Heart left ventricle (tissue), 13 donors: ENCODE results near the gene ZC3H18.

Source experiments
- POLR2A ChIP-seq, 2 donors: fragments of 450-650 bp; IDR thresholded peaks; one replicate each; pipeline ENCODE4 v1.6.1; 2017; ENCODE audit warnings: antibody characterized with exemption in 2 of 2, mild to moderate bottlenecking in 2 of 2, moderate library complexity in 2 of 2
- TF ChIP-seq, protein P1 (sequence below), 12 donors: fragments of 200-600 bp; sonication (generic) in 4 of 12; IDR thresholded peaks; one replicate each; pipeline versions ENCODE4 v1.5.0 to v1.8.0; 2018 to 2022; ENCODE audit warnings: antibody characterized with exemption in 12 of 12, mild to moderate bottlenecking in 5 of 12
- donor health status: ischemic (EF 13 %, LVEDD 7.1; RV severe dilation, severe dysfunction).
- donor health status: DM: no; HTN: yes; CAD: no.
- donor health status: DM: no; HTN: no; CAD: no.
- donor health status: ischemic (EF 25% LVEDD 6.9; RV normal size, moderate dysfunction).
- donor health status: ischemic (EF 25% LVEDD 5.7; RV mildly dilated, moderate dysfunction).
- donor health status: ischemic (EF 35%, LVEDD 5.7; RV mildly dilated, moderate dysfunction).
- donor health status: nonischemic (EF 11% LVEDD 7.7; RV severe dilation, severe dysfunction).
- donor health status: DM: yes; HTN: yes; CAD: no.
- donor health status: PGD.
- donor health status: ischemic (EF 29% LVEDD 5.4; RV normal size, mild dysfunction).
- donor health status: nonischemic (EF 23%, LVEDD 6.1; RV moderate dilation, normal function).

- TF ChIP-seq, protein P1, sequence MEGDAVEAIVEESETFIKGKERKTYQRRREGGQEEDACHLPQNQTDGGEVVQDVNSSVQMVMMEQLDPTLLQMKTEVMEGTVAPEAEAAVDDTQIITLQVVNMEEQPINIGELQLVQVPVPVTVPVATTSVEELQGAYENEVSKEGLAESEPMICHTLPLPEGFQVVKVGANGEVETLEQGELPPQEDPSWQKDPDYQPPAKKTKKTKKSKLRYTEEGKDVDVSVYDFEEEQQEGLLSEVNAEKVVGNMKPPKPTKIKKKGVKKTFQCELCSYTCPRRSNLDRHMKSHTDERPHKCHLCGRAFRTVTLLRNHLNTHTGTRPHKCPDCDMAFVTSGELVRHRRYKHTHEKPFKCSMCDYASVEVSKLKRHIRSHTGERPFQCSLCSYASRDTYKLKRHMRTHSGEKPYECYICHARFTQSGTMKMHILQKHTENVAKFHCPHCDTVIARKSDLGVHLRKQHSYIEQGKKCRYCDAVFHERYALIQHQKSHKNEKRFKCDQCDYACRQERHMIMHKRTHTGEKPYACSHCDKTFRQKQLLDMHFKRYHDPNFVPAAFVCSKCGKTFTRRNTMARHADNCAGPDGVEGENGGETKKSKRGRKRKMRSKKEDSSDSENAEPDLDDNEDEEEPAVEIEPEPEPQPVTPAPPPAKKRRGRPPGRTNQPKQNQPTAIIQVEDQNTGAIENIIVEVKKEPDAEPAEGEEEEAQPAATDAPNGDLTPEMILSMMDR (IDR thresholded peaks at IDR 0.05), result no peak
- no peak for TF ChIP-seq POLR2A (IDR thresholded peaks at IDR 0.05)
These were observed 81.2 kb downstream of the ZC3H18 start for GRCh38 chr16:88651276-88651988.
